Bone marrow (tissue), 2 donors: ENCODE results near the gene AHNAK2.
"Not testable (repeated sequence)": the region's sequence is repeated elsewhere in the genome, so short reads cannot be mapped to it uniquely, and the experiment has no call there.

Source experiments
- DNase-seq, 2 donors: peaks; one replicate each; lab custom pipeline; 2025; lab: John Stamatoyannopoulos, UW

Gene AHNAK2

GRCh38 chr14:104927432-104927816, 50.8 kb downstream of the AHNAK2 start:
- DNase-seq: no peak

GRCh38 chr14:104926619-104927431, 51.3 kb downstream of the AHNAK2 start:
- peak in 1 of 2 donors; percentile 66 for DNase-seq

GRCh38 chr14:104925855-104926609, 52.1 kb downstream of the AHNAK2 start:
- DNase-seq: no peak

- no peak for DNase-seq
These were observed 52.8 kb downstream of the AHNAK2 start for GRCh38 chr14:104925214-104925854.

- peak in 1 of 2 donors; percentile 69 for DNase-seq
These were observed 53.6 kb downstream of the AHNAK2 start, which contains the start of gene PLD4 for GRCh38 chr14:104924421-104925213. Gene PLD4, plus strand, starts transcription at chr14:104924879. Its CDS starts 2,262 bp downstream, at chr14:104927141.

- DNase-seq: no peak
These were observed 54.3 kb downstream of the AHNAK2 start for GRCh38 chr14:104923640-104924420.

GRCh38 chr14:104919993-104920315, 58.2 kb downstream of the AHNAK2 start:
- DNase-seq: no peak

GRCh38 chr14:104919152-104919992, 58.8 kb downstream of the AHNAK2 start:
- not testable (repeated sequence) for DNase-seq

- no peak for DNase-seq
These were observed 60.2 kb downstream of the AHNAK2 start for GRCh38 chr14:104917993-104918392.

GRCh38 chr14:104917116-104917515, 61.1 kb downstream of the AHNAK2 start:
- no peak for DNase-seq

- DNase-seq: no peak
These were observed 64.7 kb downstream of the AHNAK2 start for GRCh38 chr14:104913435-104913834.

GRCh38 chr14:104912053-104912452, 66.1 kb downstream of the AHNAK2 start:
- DNase-seq: no peak

- no peak for DNase-seq
These were observed 69.9 kb downstream of the AHNAK2 start for GRCh38 chr14:104908303-104908702.

- not testable (repeated sequence) for DNase-seq
These were observed 72.6 kb downstream of the AHNAK2 start for GRCh38 chr14:104905579-104905933.

- not testable (repeated sequence) for DNase-seq
These were observed 73.3 kb downstream of the AHNAK2 start for GRCh38 chr14:104904650-104905578.

- DNase-seq: no peak
These were observed 74.2 kb downstream of the AHNAK2 start for GRCh38 chr14:104903990-104904389.

GRCh38 chr14:104900639-104901512, 77.3 kb downstream of the AHNAK2 start:
- no peak for DNase-seq

- no peak for DNase-seq
These were observed 78.4 kb downstream of the AHNAK2 start for GRCh38 chr14:104899781-104900180.
